GM12872 (cell line): ENCODE results near the gene E2F3.

Experiments used
- TF ChIP-seq, protein P1 (sequence below): IDR thresholded peaks from 3 replicates; pipeline ENCODE4 v1.5.1; 2011; ENCODE audit warnings: low read depth, mild to moderate bottlenecking, low read length, moderate library complexity; ENCODE audit not compliant: insufficient read depth

Gene E2F3

DNA sequence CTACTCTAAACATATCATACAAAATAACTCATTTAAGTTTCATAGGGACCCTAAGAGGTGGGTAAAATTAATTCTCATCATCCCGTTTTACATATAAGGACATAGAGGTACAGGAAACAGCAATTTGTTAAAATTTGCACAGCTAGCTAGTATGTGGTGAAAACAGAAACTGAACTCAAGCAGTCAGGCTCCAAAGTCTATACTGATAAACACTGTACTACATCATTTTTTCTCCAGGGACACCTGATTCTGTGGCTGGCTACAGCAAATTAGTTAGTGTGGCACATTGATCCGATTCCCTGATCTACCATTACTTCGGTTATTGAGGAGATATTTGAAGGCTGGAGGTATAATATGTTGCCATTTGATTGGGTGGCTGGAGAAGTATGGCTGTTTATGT lies 36.2 kb upstream of the E2F3 start:
- TF ChIP-seq, protein P1, sequence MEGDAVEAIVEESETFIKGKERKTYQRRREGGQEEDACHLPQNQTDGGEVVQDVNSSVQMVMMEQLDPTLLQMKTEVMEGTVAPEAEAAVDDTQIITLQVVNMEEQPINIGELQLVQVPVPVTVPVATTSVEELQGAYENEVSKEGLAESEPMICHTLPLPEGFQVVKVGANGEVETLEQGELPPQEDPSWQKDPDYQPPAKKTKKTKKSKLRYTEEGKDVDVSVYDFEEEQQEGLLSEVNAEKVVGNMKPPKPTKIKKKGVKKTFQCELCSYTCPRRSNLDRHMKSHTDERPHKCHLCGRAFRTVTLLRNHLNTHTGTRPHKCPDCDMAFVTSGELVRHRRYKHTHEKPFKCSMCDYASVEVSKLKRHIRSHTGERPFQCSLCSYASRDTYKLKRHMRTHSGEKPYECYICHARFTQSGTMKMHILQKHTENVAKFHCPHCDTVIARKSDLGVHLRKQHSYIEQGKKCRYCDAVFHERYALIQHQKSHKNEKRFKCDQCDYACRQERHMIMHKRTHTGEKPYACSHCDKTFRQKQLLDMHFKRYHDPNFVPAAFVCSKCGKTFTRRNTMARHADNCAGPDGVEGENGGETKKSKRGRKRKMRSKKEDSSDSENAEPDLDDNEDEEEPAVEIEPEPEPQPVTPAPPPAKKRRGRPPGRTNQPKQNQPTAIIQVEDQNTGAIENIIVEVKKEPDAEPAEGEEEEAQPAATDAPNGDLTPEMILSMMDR: no peak

DNA sequence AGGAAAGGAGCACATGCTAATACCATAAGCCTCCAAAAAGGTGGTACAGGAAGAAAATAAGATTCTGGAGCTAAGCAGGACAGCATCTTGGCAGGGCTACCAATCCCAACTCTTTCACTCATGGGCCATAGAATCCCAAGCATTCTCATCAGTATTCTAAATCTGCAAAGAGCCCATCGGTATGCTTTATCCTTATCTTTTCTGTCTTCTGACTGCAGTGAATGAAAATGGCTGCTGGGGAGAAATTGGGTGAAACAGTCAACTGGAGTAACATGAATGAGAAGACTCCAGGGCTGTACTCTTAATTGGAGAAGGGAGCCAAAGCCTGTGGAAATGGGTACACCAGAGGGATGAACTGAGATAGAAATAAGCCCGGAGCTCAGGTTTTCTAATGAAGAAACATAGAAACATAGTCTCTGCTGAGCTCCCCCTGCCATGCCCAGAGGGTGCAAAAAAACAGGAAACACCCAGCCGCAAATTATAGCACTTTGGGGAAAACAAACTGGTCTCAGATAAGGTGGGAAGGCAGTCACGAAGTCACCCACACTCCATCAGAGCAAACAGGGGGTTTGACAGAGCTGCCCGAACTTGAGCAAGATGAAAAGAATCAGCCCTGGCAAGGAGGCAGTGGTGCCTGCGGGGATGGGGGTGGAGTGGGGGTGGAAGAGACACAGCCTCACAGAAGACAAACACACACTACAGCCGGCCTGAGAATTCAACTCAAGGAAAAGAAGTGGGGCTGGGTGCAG lies 35.4 kb upstream of the E2F3 start:
- TF ChIP-seq, protein P1: no peak

DNA sequence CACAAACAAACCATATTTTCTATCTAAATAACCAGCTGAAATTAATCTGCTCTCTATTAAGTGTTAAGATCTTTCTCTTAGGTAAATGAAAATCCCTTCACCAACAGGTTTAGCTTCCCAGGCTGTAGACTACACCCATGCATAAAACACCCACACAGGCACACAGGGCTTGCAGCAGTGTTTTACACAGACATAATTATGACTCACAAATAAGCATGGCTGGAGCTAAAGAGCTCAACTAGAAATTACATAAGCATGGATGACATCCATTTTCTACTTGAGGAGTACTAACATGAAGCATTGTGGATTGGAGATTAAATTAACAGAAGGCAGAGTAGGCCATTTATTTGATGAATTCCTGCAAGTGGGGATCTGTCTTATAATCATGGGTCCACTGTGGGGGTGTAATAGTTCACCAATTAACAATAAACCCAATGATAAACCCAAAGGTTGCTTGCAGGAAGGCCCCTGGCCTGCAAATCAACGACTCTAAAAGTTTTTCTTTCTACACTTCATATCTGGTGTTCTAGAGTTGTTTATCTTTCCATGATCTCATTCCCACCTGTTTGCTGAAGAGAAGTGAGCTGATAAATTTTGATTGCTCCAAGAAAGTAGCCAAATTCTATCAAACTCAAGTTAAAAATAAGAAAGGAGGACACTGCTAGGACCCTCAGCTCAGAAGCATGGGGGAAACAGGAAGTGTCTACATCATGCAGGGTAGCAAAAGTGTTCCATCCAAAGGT lies 33.8 kb upstream of the E2F3 start:
- TF ChIP-seq, protein P1: no peak

DNA sequence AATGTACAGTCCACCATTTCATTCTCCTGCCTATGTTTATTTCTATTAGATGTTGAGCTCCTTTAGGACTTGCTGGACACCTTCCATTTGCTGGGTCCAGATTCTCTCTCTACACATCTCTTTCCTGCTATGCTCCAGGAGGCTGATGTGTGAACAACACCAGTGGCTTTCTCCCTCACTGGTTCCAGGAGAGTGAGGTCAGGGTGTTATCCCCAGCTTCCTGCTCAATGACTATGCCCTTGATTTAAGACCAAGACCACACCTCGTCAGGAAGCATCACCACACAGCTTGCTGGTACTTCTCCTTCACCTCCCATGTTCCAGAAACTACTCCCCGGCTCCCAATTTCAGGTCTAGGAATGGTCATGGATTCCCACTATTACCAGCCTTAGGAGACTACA lies 31.3 kb upstream of the E2F3 start:
- TF ChIP-seq, protein P1: no peak

DNA sequence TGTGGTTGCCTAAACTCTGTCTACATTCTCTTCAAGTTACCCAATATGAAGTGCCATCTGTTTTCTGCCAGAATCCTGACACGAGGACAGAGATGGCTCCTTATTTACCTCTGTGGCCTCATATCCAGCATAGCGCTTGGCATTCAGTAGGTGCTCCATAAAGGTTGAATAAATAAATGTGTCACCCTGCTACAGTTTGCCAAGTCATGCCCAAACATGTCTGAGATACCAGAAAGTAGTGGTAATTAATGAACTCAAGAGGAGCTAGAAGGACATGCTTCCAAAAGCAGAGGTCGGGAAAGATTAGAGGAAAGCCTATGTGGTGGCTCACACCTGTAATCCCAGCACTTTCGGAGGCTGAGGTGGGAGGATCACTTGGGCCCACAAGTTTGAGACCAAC lies 30.9 kb upstream of the E2F3 start:
- TF ChIP-seq, protein P1: no peak

DNA sequence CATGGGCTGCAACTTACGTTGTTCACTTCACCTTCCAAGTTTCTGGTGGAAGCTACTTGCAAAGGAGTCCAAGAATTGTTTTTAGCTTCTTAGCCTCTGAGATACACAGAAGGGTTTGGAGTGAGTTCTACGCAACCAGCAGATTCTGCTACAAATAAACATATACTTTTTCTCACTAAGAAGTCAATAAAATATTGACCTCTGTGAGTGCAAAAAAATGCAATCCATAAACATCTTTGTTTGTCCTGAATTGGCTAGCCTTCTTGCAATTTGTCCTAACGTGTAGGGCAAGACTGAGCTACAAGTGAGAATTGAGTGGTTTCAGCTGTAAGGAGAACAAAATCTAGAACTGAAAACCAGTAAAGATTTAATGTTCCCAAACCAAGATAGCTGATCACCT lies 26.2 kb upstream of the E2F3 start:
- TF ChIP-seq, protein P1: no peak

DNA sequence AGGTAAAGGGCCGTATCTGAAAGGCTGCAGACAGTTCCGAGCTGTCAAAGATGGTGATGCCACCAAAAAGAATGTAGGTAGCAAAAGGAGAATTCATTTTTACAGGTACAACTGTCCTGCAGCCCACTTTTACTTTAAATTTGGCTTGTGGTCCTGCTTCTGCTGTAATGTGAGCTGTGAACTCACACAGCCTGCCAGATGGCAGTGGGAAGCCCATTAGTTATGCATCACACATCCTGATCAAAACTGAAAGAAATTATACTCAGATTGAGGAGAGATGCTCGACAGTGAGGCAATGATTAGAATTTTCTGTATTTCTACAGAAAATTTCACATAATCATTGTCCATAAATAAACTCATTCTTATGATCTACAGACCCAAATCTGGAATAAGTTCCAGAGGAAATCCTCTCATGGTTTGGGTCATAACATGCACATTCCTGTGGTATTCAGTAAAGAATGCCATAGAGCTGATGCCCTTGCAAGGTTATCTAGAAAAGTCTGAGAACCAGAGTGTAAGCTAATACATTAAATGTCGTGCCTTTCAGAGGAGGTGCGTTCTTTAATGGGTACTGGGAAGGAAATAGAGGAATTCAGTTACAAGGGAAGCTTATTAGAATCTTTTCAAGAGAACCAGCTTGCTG lies 23.9 kb upstream of the E2F3 start:
- TF ChIP-seq, protein P1: no peak
